Panc1 (cell line): ENCODE data around the gene TRERF1. TPM values are rescaled to one million over a fixed set of nuclear protein-coding genes. Genes with fewer than 3 reads are reported as not detected.

Source experiments
- ATAC-seq: fragments of 200-7000 bp; cut with Tn5 transposase; 2 replicates; pipeline ENCODE4 v1.9.1; 2020; ENCODE audit warnings: mild to moderate bottlenecking, moderate library complexity
- BruUV-seq: library from RNA; stranded (reverse); fragments of 400-500 nt; replicated peaks from 2 replicates; lab custom pipeline; 2021; lab: Mats Ljungman, UMichigan
- CTCF ChIA-PET: fragments of 300-600 bp; sonication (Branson Sonifier 250); formaldehyde crosslinking; loops from one replicate; lab custom pipeline; 2022; ENCODE audit warnings: antibody characterized with exemption; lab: Charles Lee
- POLR2A ChIA-PET: fragments of 300-600 bp; sonication (Branson Sonifier 250); formaldehyde crosslinking; loops from one replicate; lab custom pipeline; 2022; ENCODE audit warnings: antibody characterized with exemption; lab: Charles Lee
- DNase-seq: peaks from one replicate; pipeline ENCODE4 v3.0.0-alpha.2; 2010; ENCODE audit warnings: low read depth, low spot score
- H3K27ac ChIP-seq: 2 replicates; pipeline ENCODE4 v1.5.1; 2011; ENCODE audit warnings: mild to moderate bottlenecking, low read length, inconsistent platforms
- H3K27me3 ChIP-seq: fragments of 200-500 bp; sonication (Bioruptor generic); 2 replicates; pipeline ENCODE4 v1.6.0; 2014; ENCODE audit warnings: low read length, inconsistent platforms; ENCODE audit not compliant: control insufficient read depth, insufficient read depth
- H3K36me3 ChIP-seq: fragments of 200-500 bp; sonication (Bioruptor generic); 2 replicates; pipeline ENCODE4 v1.5.1; 2014; ENCODE audit warnings: inconsistent platforms, mild to moderate bottlenecking, low read length, moderate library complexity; ENCODE audit not compliant: control insufficient read depth, insufficient read depth
- H3K4me1 ChIP-seq: 2 replicates; pipeline ENCODE4 v1.5.1; 2011; ENCODE audit warnings: inconsistent platforms, mild to moderate bottlenecking, low read length, moderate library complexity; ENCODE audit not compliant: control insufficient read depth, insufficient read depth
- H3K4me3 ChIP-seq, 2 experiments: 2 replicates each; pipeline ENCODE4 v1.5.1; 2011 to 2012; ENCODE audit warnings: low read depth in 2 of 2, low read length in 2 of 2, mild to moderate bottlenecking in 2 of 2, inconsistent platforms in 1 of 2, moderate library complexity in 1 of 2
- H3K9me3 ChIP-seq: fragments of 200-500 bp; sonication (Bioruptor generic); 2 replicates; pipeline ENCODE4 v1.5.1; 2014; ENCODE audit warnings: low read depth, mild to moderate bottlenecking, inconsistent platforms, low read length, moderate library complexity; ENCODE audit not compliant: control insufficient read depth, insufficient read depth
- CTCF ChIP-seq: fragments of 450-650 bp; IDR thresholded peaks from 2 replicates; pipeline ENCODE4 v1.5.1; 2017; ENCODE audit warnings: mild to moderate bottlenecking
- POLR2AphosphoS5 ChIP-seq: IDR thresholded peaks from 2 replicates; pipeline ENCODE4 v1.6.1; 2012; ENCODE audit warnings: mild to moderate bottlenecking, low read depth, low read length, moderate library complexity
- REST ChIP-seq, 2 experiments: IDR thresholded peaks; 2 replicates each; pipeline ENCODE4 v1.6.1; 2011 to 2012; ENCODE audit warnings: low read depth in 2 of 2, control low read depth in 1 of 2, low read length in 1 of 2, mild to moderate bottlenecking in 1 of 2, moderate library complexity in 1 of 2; ENCODE audit not compliant: insufficient read depth in 1 of 2
- SIN3A ChIP-seq: IDR thresholded peaks from 2 replicates; pipeline ENCODE4 v1.6.1; 2012; ENCODE audit warnings: low read depth, mild to moderate bottlenecking, low read length, moderate library complexity, borderline replicate concordance; ENCODE audit not compliant: insufficient read depth
- TCF7L2 ChIP-seq: IDR thresholded peaks from 2 replicates; pipeline ENCODE4 v1.6.1; 2011; ENCODE audit warnings: mild to moderate bottlenecking, low read depth, low read length, inconsistent platforms
- in situ Hi-C: cut with HindIII; loops from 2 replicates; pipeline ENCODE4 v1.10.0; 2016; ENCODE audit warnings: low sequenced_read_pairs, low pct_unique_long_range_greater_than_20kb
- intact Hi-C: fragments of 100-400 bp; cut with micrococcal nuclease; formaldehyde crosslinking; loops from one replicate; pipeline ENCODE4 v1.10.0; 2022; ENCODE audit not compliant: unreplicated experiment
- total RNA-seq: library from RNA; stranded (reverse); gene quantifications from one replicate; pipeline ENCODE4 v1.2.1, GENCODE V29; 2021; ENCODE audit not compliant: unreplicated experiment

The TRERF1 gene
- total RNA-seq, 1 experiment from 2014 or later: 30.6 TPM

- CTCF ChIA-PET: interaction anchor here (1.0 kb wide), 1 partner anchor 12 kb away, joined by 10 read pairs; no protein-coding TSS in a partner anchor
- Histone ChIP-seq H3K9me3 (no peaks in the 10 kb centered on the region), H3K4me1 (peaks cover 87% of the 10 kb centered on the region), H3K27ac (peak overlapping the region; percentile 100), H3K27me3 (no peaks in the 10 kb centered on the region), H3K4me3 (peak overlapping the region in 1 of 2 experiments; percentile 2; a peak in 2 of 4 replicates), H3K36me3 (0 out of 2 replicates have a peak, but pooled peaks cover 2% of the 10 kb centered on the region)
- in situ Hi-C loops (no loop called here), intact Hi-C loops (no loop called here)
- POLR2A ChIA-PET: interaction anchor here (0.5 to 0.9 kb wide), 5 partner anchors 8 to 636 kb away, joined by 3 to 7 read pairs (median 3); no protein-coding TSS in a partner anchor
- TF ChIP-seq SIN3A (no peak), POLR2AphosphoS5 (peak; percentile 93; the same call in 1 of the 2 replicates), TCF7L2 (peak; percentile 75; the same call in 1 of the 2 replicates), REST (IDR thresholded peaks at IDR 0.05; ENCODE audit: insufficient read depth in 1 of 2, low read depth in 2 of 2, low read length in 1 of 2) (no peak), CTCF (no peak)
- DNase-seq (peak; percentile 93), ATAC-seq (peak; percentile 89)
- no TSS peak for BruUV-seq
These were observed 225.0 kb downstream of the TRERF1 start for GRCh38 chr6:42226645-42227143.

GRCh38 chr6:42226161-42226611 lies 225.5 kb downstream of the TRERF1 start:
- in situ Hi-C loops: no loop called here
- 0 out of 2 replicates have a peak, but pooled peaks cover under 1% of the 10 kb centered on the region for H3K36me3 ChIP-seq
- H3K27me3 ChIP-seq: no peaks in the 10 kb centered on the region
- CTCF ChIA-PET: no interaction called here
- peak overlapping the region; percentile 100 for H3K27ac ChIP-seq
- TF ChIP-seq POLR2AphosphoS5 (no peak), TCF7L2 (no peak), REST (IDR thresholded peaks at IDR 0.05; ENCODE audit: insufficient read depth in 1 of 2, low read depth in 2 of 2, low read length in 1 of 2) (no peak), CTCF (no peak), SIN3A (no peak)
- intact Hi-C loops: no loop called here
- H3K4me1 ChIP-seq: peaks cover 87% of the 10 kb centered on the region
- H3K4me3 ChIP-seq: no peak overlapping the region; a peak in 1 of 4 replicates
- ATAC-seq (peak; percentile 59), DNase-seq (no peak)
- POLR2A ChIA-PET: interaction anchor here (0.5 to 0.9 kb wide), 5 partner anchors 8 to 636 kb away, joined by 3 to 7 read pairs (median 3); no protein-coding TSS in a partner anchor
- BruUV-seq: TSS peak; percentile 73
- no peaks in the 10 kb centered on the region for H3K9me3 ChIP-seq
